Activated CD8-positive, alpha-beta T cell treated with anti-CD3 and anti-CD28 coated beads, Interleukin-2, amount 10 ng/mL, durations not matched to agents 7 days and 5 days (primary cell): Measurements from ENCODE around the gene PPP6R3. TPM values are rescaled to one million over a fixed set of nuclear protein-coding genes. Genes with fewer than 3 reads are reported as not detected.
"Not testable (repeated sequence)": the region's sequence is repeated elsewhere in the genome, so short reads cannot be mapped to it uniquely, and the experiment has no call there.

Experiments
- ATAC-seq: fragments of 150-1000 bp; cut with Tn5 transposase; one replicate; pipeline ENCODE4 v1.10.0; 2021; ENCODE audit warnings: moderate library complexity
- CTCF ChIA-PET: fragments of 350-600 bp; sonication (Branson Sonifier 250); formaldehyde crosslinking; loops from one replicate; lab custom pipeline; 2021; ENCODE audit warnings: antibody characterized with exemption; lab: Charles Lee
- POLR2A ChIA-PET: fragments of 350-600 bp; sonication (Branson Sonifier 250); formaldehyde crosslinking; loops from one replicate; lab custom pipeline; 2021; ENCODE audit warnings: antibody characterized with exemption; lab: Charles Lee
- DNase-seq: peaks from one replicate; pipeline ENCODE4 v3.0.0-alpha.2; 2020
- H3K27ac Mint-ChIP-seq: one replicate; pipeline ENCODE4 v1.8.0; 2021; ENCODE audit warnings: mild to moderate bottlenecking, mixed read lengths
- H3K27me3 Mint-ChIP-seq: one replicate; pipeline ENCODE4 v1.8.0; 2021; ENCODE audit warnings: low read depth, mixed read lengths
- H3K36me3 Mint-ChIP-seq: one replicate; pipeline ENCODE4 v1.8.0; 2021; ENCODE audit warnings: low read depth, mixed read lengths
- H3K4me1 Mint-ChIP-seq: one replicate; pipeline ENCODE4 v1.8.0; 2021; ENCODE audit warnings: low read depth, mixed read lengths
- H3K4me3 Mint-ChIP-seq: one replicate; pipeline ENCODE4 v1.8.0; 2021; ENCODE audit warnings: mild to moderate bottlenecking, mixed read lengths
- H3K9me3 Mint-ChIP-seq: one replicate; pipeline ENCODE4 v1.8.0; 2022; ENCODE audit warnings: mixed read lengths; ENCODE audit not compliant: insufficient read depth
- total RNA-seq, 2 experiments: library from RNA; stranded (reverse); gene quantifications; one replicate each; pipeline ENCODE4 v1.2.3, GENCODE V29; 2021

The PPP6R3 gene
- total RNA-seq, 2 experiments from 2014 or later = 114 to 120 TPM

DNA sequence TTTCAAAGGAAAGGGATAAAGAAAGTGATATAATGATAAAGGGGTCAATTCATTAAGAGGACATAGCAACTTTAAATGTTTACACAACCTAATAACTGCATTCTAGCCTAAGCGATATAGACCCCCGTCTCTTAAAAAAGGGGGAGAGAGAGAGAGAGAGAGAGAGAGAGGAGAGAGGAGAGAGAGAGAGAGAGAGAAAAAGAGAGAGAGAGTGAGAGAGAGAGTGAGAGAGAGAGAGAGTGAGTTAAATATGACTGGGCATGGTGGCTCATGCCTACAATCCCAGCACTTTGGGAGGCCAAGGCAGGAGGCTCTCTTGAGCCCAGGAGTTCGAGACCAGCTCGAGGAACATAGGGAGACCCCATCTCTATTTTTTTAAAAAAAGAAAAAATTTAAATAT is 133.6 kb downstream of the PPP6R3 start:
- H3K4me1 Mint-ChIP-seq = no peaks in the 10 kb centered on the region
- H3K9me3 Mint-ChIP-seq = no peaks in the 10 kb centered on the region
- H3K36me3 Mint-ChIP-seq = peaks cover 73% of the 10 kb centered on the region
- ChIA-PET POLR2A (no interaction called here), CTCF (interaction anchor here (1.3 kb wide), 1 partner anchor 10 kb away, joined by 6 read pairs; no protein-coding TSS in a partner anchor)
- no peaks in the 10 kb centered on the region for H3K27me3 Mint-ChIP-seq
- no peak overlapping the region for H3K4me3 Mint-ChIP-seq
- ATAC-seq (no peak), DNase-seq (no peak)
- H3K27ac Mint-ChIP-seq = no peak overlapping the region

- ATAC-seq = no peak
- DNase-seq = no peak
- H3K27ac Mint-ChIP-seq = peak overlapping the region; percentile 23
- H3K9me3 Mint-ChIP-seq = no peaks in the 10 kb centered on the region
- POLR2A ChIA-PET = no interaction called here
- no peak overlapping the region for H3K4me3 Mint-ChIP-seq
- CTCF ChIA-PET = interaction anchor here (1.0 to 1.7 kb wide), 2 partner anchors 12 to 14 kb away, joined by 3 to 7 read pairs; no protein-coding TSS in a partner anchor
- H3K4me1 Mint-ChIP-seq = no peaks in the 10 kb centered on the region
- no peaks in the 10 kb centered on the region for H3K27me3 Mint-ChIP-seq
- peaks cover 73% of the 10 kb centered on the region for H3K36me3 Mint-ChIP-seq
These were observed 135.7 kb downstream of the PPP6R3 start for GRCh38 chr11:68596231-68596630.

GRCh38 chr11:68598816-68599653 is 138.5 kb downstream of the PPP6R3 start:
- DNase-seq (no peak), ATAC-seq (no peak)
- Mint-ChIP-seq H3K27me3 (no peaks in the 10 kb centered on the region), H3K4me1 (no peaks in the 10 kb centered on the region), H3K9me3 (no peaks in the 10 kb centered on the region), H3K4me3 (no peak overlapping the region), H3K27ac (no peak overlapping the region), H3K36me3 (peaks cover 77% of the 10 kb centered on the region)
- CTCF ChIA-PET = interaction anchor here (2.1 kb wide), 1 partner anchor 15 kb away, joined by 4 read pairs; no protein-coding TSS in a partner anchor
- POLR2A ChIA-PET = no interaction called here

- Mint-ChIP-seq H3K36me3 (peaks cover 85% of the 10 kb centered on the region), H3K4me3 (no peak overlapping the region), H3K27ac (no peak overlapping the region), H3K27me3 (no peaks in the 10 kb centered on the region), H3K4me1 (no peaks in the 10 kb centered on the region), H3K9me3 (no peaks in the 10 kb centered on the region)
- DNase-seq (no peak), ATAC-seq (no peak)
- ChIA-PET POLR2A (no interaction called here), CTCF (interaction anchor here (1.1 to 2.1 kb wide), 2 partner anchors 10 to 17 kb away, joined by 3 to 4 read pairs; no protein-coding TSS in a partner anchor)
These were observed 140.6 kb downstream of the PPP6R3 start for GRCh38 chr11:68601147-68601546.

DNA sequence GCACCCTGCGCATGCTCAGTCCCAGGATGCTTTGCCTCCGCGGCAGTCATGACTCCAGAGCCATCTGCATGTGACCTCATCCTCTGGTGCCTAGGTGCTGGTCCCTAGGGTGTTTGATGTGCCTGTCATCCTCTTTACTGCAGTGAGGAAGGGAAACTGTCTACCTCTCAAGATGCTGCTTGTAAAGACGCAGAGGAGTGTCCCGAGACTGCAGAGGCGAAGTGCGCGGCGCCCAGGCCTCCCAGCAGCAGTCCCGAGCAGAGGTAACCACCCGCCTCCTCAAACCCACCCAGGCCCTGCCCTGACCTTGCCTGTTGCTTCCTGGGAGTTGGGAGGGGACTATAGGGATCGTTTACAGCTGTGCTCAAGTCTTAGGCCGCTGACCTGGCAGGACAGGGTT is 149.2 kb downstream of the PPP6R3 start:
- H3K27me3 Mint-ChIP-seq = no peaks in the 10 kb centered on the region

GRCh38 chr11:68610452-68611116 is 150.0 kb downstream of the PPP6R3 start:
- H3K4me3 Mint-ChIP-seq = no peak overlapping the region
- no peak overlapping the region for H3K27ac Mint-ChIP-seq
- POLR2A ChIA-PET = no interaction called here

More for the DNA sequence above, 149.2 kb downstream of the PPP6R3 start:
- ChIA-PET POLR2A (no interaction called here), CTCF (interaction anchor here (0.7 to 1.0 kb wide), 3 partner anchors 10 to 189 kb away, joined by 3 to 4 read pairs (median 3); no protein-coding TSS in a partner anchor)
- no peak overlapping the region for H3K27ac Mint-ChIP-seq
- peaks cover 74% of the 10 kb centered on the region for H3K36me3 Mint-ChIP-seq
- H3K9me3 Mint-ChIP-seq = no peaks in the 10 kb centered on the region
- ATAC-seq (no peak), DNase-seq (no peak)
- no peaks in the 10 kb centered on the region for H3K4me1 Mint-ChIP-seq
- no peak overlapping the region for H3K4me3 Mint-ChIP-seq

DNA sequence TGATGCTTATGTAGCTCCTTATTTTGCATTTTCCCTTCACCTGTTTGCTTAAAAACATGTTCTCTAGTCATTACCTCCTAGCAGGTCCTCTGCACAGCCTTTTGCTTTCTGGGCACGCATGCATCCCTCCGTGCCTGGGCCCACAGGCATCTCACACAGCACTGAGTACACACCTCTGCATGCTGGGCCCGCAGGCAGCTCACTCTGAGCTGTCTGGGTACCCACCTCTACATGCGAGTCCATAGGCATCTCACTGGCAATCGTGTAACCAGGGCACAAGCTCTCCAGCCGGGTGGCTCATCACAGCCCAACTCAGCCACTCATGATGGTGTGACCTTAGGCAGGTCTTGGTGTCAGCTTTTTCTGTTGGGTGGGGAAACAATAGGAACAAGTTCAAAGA is 155.1 kb downstream of the PPP6R3 start:
- no peak overlapping the region for H3K27ac Mint-ChIP-seq

More at GRCh38 chr11:68610452-68611116, 150.0 kb downstream of the PPP6R3 start:
- Mint-ChIP-seq H3K9me3 (no peaks in the 10 kb centered on the region), H3K4me1 (no peaks in the 10 kb centered on the region), H3K27me3 (no peaks in the 10 kb centered on the region), H3K36me3 (peaks cover 73% of the 10 kb centered on the region)
- DNase-seq = no peak
- no peak for ATAC-seq
- CTCF ChIA-PET = interaction anchor here (0.7 to 1.3 kb wide), 5 partner anchors 9 to 422 kb away, joined by 3 to 4 read pairs (median 3); no protein-coding TSS in a partner anchor

DNA sequence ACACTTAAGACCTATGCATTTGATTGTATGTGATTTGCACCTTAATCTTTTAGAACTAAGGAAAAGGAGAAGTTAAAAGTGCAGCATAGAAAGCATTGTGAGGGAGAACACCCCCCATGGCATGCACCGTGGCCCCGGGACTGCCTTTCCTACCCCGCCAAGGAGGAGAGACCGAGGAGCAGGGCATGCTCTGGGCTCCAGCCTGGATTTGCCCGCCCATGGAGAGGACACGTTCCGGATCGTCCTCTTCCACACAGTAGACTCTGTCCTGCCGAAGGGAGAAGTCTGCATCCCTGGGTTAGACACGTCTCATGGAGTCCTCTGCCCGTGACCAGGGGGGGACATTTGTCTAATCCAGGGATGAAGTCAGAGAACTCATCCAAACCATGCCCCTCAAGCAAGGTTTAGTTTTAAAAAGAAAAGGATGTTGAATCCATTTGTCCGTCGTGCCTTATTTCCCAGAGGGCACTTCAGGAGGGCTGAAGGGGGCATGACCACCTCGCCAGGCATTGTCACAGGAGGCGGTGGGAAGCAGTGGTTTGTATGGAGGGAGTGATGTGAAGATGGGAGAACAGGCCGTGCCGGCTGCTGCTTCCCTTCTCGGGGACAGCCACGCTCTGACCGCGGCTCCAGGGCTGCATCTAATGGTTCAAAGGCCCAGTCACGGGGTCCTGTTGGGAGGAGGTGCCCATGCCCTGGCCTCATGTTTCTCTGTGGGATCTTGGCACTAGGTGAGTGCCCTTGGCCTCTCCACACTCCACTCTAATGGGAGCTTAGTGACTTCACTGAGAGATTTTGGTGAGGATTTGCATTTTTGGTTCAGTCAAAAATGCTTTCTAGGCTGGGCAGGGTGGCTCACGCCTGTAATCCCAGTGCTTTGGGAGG is 157.6 kb downstream of the PPP6R3 start:
- H3K27ac Mint-ChIP-seq = no peak overlapping the region
- peaks cover 29% of the 10 kb centered on the region for H3K36me3 Mint-ChIP-seq
- no peak for ATAC-seq
- DNase-seq = no peak
- no peaks in the 10 kb centered on the region for H3K9me3 Mint-ChIP-seq
- H3K27me3 Mint-ChIP-seq = peaks cover 5% of the 10 kb centered on the region
- POLR2A ChIA-PET = no interaction called here
- CTCF ChIA-PET = no interaction called here
- H3K4me1 Mint-ChIP-seq = no peaks in the 10 kb centered on the region
- H3K4me3 Mint-ChIP-seq = no peak overlapping the region

More for the DNA sequence above, 155.1 kb downstream of the PPP6R3 start:
- POLR2A ChIA-PET = no interaction called here
- H3K9me3 Mint-ChIP-seq = no peaks in the 10 kb centered on the region
- no peaks in the 10 kb centered on the region for H3K4me1 Mint-ChIP-seq
- H3K27me3 Mint-ChIP-seq = peaks cover 3% of the 10 kb centered on the region
- no peak overlapping the region for H3K4me3 Mint-ChIP-seq
- ATAC-seq = no peak
- CTCF ChIA-PET = interaction anchor here (1.3 kb wide), 1 partner anchor 31 kb away, joined by 4 read pairs; no protein-coding TSS in a partner anchor
- H3K36me3 Mint-ChIP-seq = peaks cover 49% of the 10 kb centered on the region
- no peak for DNase-seq

DNA sequence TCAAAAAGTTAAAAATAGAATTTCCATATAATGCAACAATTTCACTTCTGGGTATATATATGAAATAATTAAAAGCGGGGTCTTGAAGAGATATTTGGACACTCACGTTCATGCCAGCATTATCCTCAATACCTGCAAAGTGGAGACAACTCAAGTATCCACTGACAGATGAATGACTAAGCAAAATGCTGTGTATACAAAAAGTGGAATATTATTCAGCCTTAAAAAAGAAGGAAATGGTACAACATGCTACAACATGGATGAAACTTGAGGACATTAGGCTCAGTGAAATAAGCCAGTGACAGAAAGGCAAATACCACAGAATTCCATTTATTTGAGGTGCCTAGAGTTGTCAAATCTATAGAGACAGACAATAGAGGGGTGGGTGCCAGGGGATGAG is 161.3 kb downstream of the PPP6R3 start:
- no peaks in the 10 kb centered on the region for H3K9me3 Mint-ChIP-seq
- ChIA-PET POLR2A (no interaction called here), CTCF (no interaction called here)
- DNase-seq (no peak), ATAC-seq (no peak)
- H3K27me3 Mint-ChIP-seq = peaks cover 6% of the 10 kb centered on the region
- no peaks in the 10 kb centered on the region for H3K4me1 Mint-ChIP-seq
- no peak overlapping the region for H3K27ac Mint-ChIP-seq
- no peak overlapping the region for H3K4me3 Mint-ChIP-seq
- H3K36me3 Mint-ChIP-seq = peaks cover under 1% of the 10 kb centered on the region

DNA sequence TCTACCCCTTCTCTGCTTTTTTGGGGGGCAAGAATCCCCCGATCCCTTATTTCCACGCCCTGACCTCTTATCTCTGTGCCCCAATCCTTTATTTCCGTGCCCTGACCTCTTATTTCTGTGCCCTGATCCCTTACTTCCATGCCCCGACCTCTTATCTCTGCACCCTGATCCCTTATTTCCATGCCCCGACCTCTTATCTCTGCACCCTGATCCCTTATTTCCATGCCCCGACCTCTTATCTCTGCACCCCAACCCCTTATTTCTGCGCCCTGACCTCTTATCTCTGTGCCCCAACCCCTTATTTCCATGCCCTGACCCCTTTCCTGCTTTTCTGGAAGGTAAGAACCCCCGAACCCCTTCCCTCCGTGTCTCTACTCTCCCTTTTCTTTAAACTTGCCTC is 163.2 kb downstream of the PPP6R3 start:
- CTCF ChIA-PET, H3K27ac Mint-ChIP-seq, ATAC-seq, POLR2A ChIA-PET, H3K36me3 Mint-ChIP-seq, H3K27me3 Mint-ChIP-seq, H3K4me1 Mint-ChIP-seq, H3K9me3 Mint-ChIP-seq, DNase-seq, H3K4me3 Mint-ChIP-seq: not testable (repeated sequence)

DNA sequence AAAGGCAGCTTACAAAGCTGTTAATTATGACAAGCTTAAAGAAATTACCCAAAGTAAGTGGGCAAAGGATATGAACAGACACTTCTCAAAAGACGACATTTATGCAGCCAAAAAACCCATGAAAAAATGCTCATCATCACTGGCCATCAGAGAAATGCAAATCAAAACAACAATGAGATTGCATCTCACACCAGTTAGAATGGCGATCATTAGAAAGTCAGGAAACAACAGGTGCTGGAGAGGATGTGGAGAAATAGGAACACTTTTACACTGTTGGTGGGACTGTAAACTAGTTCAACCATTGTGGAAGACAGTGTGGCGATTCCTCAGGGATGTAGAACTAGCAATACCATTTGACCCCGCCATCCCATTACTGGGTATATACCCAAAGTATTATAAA is 164.5 kb downstream of the PPP6R3 start:
- H3K27ac Mint-ChIP-seq, CTCF ChIA-PET, ATAC-seq, H3K36me3 Mint-ChIP-seq, H3K9me3 Mint-ChIP-seq, H3K4me1 Mint-ChIP-seq, DNase-seq, H3K4me3 Mint-ChIP-seq, POLR2A ChIA-PET, H3K27me3 Mint-ChIP-seq: not testable (repeated sequence)
